NCI-H1048 (cell line): ENCODE measurements around the gene CENPX.

ENCODE experiments used
- DNase-seq: peaks from one replicate; lab custom pipeline; 2025; lab: John Stamatoyannopoulos, UW

The CENPX gene

DNA sequence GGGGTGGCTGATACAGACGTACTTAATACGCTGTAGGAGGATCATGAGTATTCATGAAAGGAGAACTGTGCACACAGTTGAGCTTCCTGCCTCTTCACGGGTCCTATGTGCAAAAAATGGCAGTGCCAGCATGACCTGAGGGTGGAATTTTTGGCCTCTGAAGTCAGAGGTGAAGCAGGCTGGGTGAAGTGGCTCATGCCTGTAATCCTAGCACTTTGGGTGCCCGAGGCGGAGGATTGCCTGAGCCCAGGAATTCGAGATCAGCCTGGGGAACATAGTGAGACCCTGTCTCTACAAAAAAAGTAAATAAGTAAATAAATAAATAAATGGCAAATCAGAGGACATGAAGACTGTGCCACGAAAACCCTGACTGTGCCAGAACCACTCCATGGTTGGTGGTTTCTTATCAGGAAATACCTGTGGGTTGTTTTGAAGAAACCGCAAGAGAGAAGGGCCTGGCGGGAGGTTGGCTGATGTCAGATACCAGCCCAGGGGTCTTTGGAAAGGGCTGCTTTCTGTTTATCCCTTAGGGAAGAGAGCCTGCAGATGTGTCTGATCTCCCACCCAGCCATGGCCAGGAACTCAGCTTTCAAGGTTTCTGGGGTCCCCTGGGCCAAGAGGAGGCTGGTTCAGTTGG is 41.9 kb downstream of the CENPX start:
- DNase-seq = no peak

DNA sequence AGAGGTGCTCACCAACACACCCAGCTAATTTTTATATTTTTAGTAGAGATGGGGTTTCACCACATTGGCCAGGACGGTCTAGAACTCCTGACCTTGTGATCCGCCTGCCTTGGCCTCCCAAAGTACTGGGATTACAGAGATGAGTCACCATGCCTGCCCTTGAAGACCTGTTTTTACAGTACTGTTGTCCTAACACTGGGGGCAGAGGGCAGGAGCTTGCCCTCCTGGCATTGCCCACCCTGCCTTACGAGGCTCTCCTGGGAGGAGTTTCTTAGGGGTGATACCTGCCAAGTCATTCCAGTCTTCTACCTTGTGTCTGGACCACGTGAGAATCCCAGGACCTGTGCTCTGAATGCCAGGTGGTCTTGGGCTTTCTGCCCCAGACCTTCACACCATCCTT is 42.6 kb downstream of the CENPX start:
- DNase-seq = no peak

DNA sequence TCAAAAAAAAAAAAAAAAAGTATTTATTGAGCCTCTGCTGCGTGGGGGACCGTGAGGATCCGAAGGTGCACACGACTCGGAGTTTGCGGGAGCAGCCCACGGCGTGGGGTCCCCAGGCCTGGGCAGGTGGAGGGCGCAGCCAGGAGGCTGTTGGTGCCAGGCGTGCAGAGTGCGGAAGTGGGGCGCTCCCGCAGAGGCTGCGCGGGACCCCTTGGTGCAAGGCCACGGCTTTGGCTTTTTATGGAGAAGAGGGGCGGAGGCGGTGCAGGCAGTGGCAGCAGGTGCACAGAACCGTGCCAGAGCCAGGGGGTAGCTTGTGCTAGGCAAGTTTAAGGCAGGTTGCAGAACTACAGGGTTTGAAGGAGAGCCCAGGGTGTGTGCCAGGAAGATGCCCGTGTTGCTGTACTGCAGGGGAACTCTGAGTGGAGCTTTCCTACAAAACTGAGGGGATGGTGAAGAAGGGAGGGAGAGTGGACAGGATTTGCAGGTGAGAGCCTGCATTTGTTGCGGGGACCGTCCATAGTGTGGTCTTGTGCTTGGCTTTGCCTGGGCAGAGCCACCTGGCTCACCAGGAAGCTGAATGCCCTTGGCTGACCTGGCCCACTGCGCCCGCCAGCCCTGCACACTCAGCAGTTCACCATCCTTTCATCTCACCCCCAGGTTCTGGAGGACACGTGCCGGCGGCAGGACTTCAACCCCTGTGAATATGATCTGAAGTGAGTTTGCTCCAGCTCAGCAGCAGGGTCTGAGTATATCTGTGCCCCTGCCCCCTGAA is 44.0 kb downstream of the CENPX start:
- no peak for DNase-seq

DNA sequence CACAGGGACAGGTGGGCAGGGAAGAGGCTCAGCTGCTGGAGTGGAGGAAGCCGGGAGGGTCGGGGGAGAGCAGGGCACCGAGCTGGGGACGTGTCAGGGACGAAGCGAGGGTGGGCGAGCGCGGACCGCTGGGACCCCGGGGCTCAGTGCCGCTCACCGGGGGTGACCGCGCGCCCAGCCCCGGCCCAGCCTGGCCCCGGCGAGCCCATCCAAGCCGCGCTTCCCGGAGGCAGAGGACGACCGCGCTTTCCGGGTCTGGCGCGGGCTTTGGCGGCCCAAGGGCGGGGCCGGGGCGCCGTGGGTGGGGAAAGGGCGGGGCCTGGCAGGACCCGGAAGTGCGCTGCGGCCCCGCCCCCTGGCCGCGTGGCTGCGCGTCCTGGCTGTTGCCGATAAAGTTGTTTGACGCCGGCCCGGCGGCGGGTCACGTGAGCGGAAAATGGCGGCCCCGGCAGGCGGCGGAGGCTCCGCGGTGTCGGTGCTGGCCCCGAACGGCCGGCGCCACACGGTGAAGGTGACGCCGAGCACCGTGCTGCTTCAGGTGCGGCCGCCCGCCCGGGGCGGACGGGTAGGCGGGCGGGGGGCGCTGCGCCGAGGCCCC is 45.4 kb downstream of the CENPX start, which contains the start of gene ASPSCR1:
ASPSCR1 (plus strand) TSS at position 419 of the 598 bp plus-strand sequence; CDS start at position 437, 18 bp downstream.
- peak; percentile 54 for DNase-seq

DNA sequence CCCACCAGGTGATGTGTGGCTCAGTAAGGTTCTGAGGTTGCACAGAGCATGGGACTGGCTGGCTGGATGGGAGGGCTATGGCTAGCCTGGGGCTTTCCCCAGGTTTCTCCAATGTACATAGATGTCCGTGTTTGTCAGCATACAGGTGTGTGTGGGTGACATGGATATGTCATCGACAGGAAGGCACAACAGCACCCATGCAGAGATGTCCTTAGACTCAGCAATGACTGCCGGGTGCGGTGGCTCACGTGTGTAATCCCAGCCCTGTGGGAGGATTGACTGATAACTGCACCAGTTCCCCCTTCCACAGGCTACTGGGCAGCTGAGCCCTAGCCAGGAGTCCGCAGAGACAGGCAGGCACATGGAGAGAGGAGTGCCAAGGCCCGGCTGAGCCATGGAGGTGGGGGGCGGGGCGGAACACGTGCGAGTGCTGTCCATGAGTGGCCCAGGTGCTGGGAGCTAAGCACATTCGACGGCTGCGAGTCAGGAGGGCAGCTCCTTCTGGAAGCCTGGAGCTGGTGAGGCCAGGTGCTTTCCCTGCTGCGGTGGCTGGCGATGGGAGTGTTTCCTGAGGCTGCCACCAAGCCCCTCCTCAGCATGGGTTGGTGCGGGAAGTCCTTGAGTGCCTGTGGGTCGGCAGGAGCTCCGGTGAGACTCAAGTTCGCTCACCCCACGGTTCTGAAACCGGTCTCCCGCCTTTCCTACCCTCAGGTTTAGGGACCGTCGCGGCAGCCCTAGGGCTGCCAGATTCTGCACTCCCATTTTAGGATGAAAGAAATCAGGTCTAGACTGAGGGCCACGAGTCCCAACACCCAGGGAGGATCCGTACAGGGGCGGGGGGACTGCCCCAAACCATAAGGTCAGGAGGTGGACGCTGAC is 46.1 kb downstream of the CENPX start:
- no peak for DNase-seq

DNA sequence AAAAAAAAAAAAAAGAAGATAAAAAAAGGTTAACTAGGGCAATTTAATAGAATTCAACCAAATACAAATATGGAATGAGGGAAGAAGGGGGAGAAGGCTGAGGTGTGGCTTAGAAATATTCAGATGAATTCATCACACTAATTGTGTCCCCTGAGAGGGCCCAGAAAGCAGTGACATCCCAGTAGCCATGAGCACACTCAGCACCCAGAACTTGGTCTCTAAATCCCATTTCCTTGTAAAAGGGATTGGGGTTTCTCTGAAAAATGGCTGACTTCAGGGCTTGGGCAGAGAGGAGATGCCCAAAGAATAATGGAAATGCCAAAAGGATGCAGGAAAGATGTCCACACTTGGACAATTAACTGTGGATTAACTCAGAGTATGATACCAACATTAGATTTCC is 49.2 kb downstream of the CENPX start:
- DNase-seq = no peak

DNA sequence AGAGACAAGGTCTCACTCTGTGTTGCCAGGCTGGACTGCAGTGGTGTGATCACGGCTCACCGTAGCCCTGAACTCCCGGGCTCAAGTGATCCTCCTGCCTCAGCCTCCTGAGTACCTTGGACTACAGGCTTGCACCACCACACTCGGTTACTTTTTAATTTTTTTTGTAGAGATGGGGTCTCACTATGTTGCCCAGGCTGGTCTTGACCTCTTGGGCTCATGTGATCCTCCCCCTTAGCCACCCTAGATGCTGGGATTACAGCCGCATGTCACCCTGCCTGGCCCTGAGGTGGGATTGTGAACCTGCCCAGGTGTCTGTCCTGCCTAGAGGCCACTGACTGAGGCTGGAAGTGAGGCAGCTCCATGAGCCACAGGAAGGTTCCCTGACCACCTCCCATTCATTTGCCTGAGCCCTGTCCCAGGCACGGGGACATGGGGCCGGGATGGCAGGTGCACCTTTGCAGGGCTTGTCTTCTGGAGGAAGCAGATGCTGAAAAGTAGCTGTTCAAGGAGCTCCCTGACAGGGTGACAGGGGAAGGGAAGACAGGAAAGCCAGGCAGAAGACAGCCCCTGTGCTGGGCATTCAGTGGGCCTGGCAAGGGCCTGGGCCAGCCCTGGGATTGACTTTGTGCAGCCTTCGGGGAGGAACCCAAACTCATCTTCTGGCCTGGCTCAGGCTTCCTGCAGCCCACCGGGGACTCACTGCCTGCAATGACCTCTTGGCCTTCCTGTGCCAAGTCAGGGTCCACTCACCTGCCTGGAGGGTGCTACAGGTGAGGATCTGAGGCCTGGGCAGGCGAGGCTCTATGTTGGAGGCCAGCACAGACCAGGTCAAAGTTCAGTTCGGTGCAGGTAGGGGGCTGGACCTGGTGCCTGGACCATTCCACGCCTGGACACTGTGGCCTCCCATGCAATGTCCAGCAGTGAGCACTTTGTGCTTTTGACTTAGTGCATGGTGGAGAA is 53.5 kb downstream of the CENPX start:
- DNase-seq = no peak
